ENCODE results near the gene TIMM17B.

Gene TIMM17B

DNA sequence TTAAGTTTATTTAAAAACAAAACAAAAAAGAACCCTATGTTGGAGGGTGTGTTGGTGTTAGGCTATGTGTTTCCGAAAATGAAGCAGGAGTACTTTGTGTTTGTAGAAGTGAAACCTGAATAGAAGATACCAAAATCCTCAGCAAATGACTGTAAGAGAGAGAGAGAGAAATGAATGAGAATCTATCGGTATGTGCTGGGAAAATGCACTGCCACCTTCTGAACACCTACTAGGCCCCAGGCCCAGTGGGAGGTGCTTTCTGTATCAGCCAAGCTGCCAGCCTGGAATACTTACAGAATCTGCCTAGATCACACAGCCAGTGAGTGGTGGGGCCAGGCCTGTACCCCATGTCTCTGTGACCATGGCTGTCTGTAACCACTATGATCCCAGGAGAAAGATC lies 36.2 kb upstream of the TIMM17B start:
- Histone ChIP-seq H4K8ac (ENCODE audit: low read length) (no peak overlapping the region), H3K79me1 (replicated peaks; ENCODE audit: low read length, poor library complexity, severe bottlenecking) (peaks cover 2% of the 10 kb centered on the region), H3K4me2 (ENCODE audit: low read length, poor library complexity, severe bottlenecking) (no peak overlapping the region), H2AFZ (ENCODE audit: low read depth, low read length) (no peak overlapping the region), H3K23ac (ENCODE audit: low read length in 2 of 2) (no peak overlapping the region), H2BK5ac (ENCODE audit: low read depth, low read length, poor library complexity, severe bottlenecking) (no peak overlapping the region), H3K4me3 (ENCODE audit: insufficient read depth in 1 of 2, low read depth in 1 of 2, low read length in 2 of 2) (no peak overlapping the region), H3K27me3 (ENCODE audit: control insufficient read depth in 1 of 2, insufficient read depth in 1 of 2, low read length in 2 of 2) (no peaks in the 10 kb centered on the region), H3K27ac (ENCODE audit: low read length, poor library complexity, severe bottlenecking) (no peak overlapping the region), H3K4ac (ENCODE audit: low read depth in 1 of 2, low read length in 2 of 2) (no peak overlapping the region), H2AK5ac (ENCODE audit: low read length, severe bottlenecking) (no peak overlapping the region), H3K4me1 (ENCODE audit: control insufficient read depth, insufficient read depth, low read depth, low read length) (peaks cover 12% of the 10 kb centered on the region), H2BK120ac (ENCODE audit: low read depth, low read length) (no peak overlapping the region), H3K9ac (ENCODE audit: low read length) (no peak overlapping the region), H2BK12ac (ENCODE audit: low read length in 2 of 2) (no peak overlapping the region), H4K91ac (ENCODE audit: low read length) (no peak overlapping the region), H3K36me3 (ENCODE audit: control insufficient read depth in 1 of 2, insufficient read depth in 2 of 2, low read depth in 1 of 2, low read length in 2 of 2) (peaks cover 24 to 46% of the 10 kb centered on the region in 2 experiments), H3K14ac (ENCODE audit: low read length in 2 of 2) (no peak overlapping the region), H3K18ac (ENCODE audit: low read depth in 1 of 2, low read length in 2 of 2) (no peak overlapping the region), H3K9me3 (ENCODE audit: control insufficient read depth, low read length) (peaks cover 4% of the 10 kb centered on the region), H2BK15ac (ENCODE audit: low read depth, poor library complexity, severe bottlenecking) (no peak overlapping the region)
- 83% methylated on average over 1 of the region's 2 CpGs for WGBS
- no peak for DNase-seq

DNA sequence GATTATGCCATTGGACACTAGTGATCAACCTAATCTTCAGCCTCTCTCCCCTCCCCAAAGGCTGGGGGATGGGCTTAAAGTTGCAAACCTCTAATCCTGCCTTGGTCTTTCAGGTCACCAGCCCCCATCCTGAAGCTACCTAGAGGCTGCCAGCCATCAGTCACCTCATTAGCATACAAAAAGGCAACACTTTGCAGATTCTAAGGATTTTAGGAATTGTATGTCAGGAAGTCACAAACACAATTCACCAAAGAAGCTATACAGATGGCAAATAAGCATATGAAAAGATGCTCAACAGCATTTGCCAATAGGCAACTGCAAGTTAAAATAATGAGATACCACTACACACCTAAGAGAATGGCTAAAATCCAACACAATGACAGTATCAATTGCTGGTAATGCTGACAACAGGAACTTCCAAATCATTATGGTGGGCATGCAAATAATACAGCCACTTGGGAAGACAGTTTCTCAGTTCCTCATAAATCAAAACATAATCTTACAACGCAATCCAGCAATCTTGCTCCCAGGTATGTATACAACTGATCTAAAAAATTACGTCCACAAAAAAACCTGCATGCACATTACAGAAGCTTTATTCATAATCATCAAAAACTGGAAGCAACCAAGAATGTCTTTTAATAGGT lies 30.3 kb upstream of the TIMM17B start:
- Histone ChIP-seq H2AK5ac (ENCODE audit: low read length, severe bottlenecking) (no peak overlapping the region), H2BK15ac (ENCODE audit: low read depth, poor library complexity, severe bottlenecking) (no peak overlapping the region), H3K23ac (ENCODE audit: low read length in 2 of 2) (no peak overlapping the region), H4K8ac (ENCODE audit: low read length) (no peak overlapping the region), H3K4me2 (ENCODE audit: low read length, poor library complexity, severe bottlenecking) (no peak overlapping the region), H3K18ac (ENCODE audit: low read depth in 1 of 2, low read length in 2 of 2) (no peak overlapping the region), H3K27me3 (ENCODE audit: control insufficient read depth in 1 of 2, insufficient read depth in 1 of 2, low read length in 2 of 2) (peaks cover 0 to 9% of the 10 kb centered on the region in 2 experiments), H3K9me3 (ENCODE audit: control insufficient read depth, low read length) (peaks cover 1% of the 10 kb centered on the region), H3K36me3 (ENCODE audit: control insufficient read depth in 1 of 2, insufficient read depth in 2 of 2, low read depth in 1 of 2, low read length in 2 of 2) (peaks cover 46 to 50% of the 10 kb centered on the region in 2 experiments), H2AFZ (ENCODE audit: low read depth, low read length) (no peak overlapping the region), H3K9ac (ENCODE audit: low read length) (no peak overlapping the region), H2BK5ac (ENCODE audit: low read depth, low read length, poor library complexity, severe bottlenecking) (no peak overlapping the region), H3K14ac (ENCODE audit: low read length in 2 of 2) (no peak overlapping the region), H2BK120ac (ENCODE audit: low read depth, low read length) (no peak overlapping the region), H3K4me1 (ENCODE audit: control insufficient read depth, insufficient read depth, low read depth, low read length) (no peaks in the 10 kb centered on the region), H3K79me1 (replicated peaks; ENCODE audit: low read length, poor library complexity, severe bottlenecking) (peaks cover 9% of the 10 kb centered on the region), H3K4me3 (ENCODE audit: insufficient read depth in 1 of 2, low read depth in 1 of 2, low read length in 2 of 2) (no peak overlapping the region), H3K4ac (ENCODE audit: low read depth in 1 of 2, low read length in 2 of 2) (no peak overlapping the region), H2BK12ac (ENCODE audit: low read length in 2 of 2) (no peak overlapping the region), H4K91ac (ENCODE audit: low read length) (no peak overlapping the region), H3K27ac (ENCODE audit: low read length, poor library complexity, severe bottlenecking) (no peak overlapping the region)
- WGBS = no CpG with 5 or more reads among the region's 2 CpGs
- DNase-seq = no peak

- WGBS = 100% methylated on average over 4 of the region's 5 CpGs
- no peak overlapping the region for H2AFZ ChIP-seq (ENCODE audit: low read depth, low read length)
- H3K23ac ChIP-seq (ENCODE audit: low read length in 2 of 2) = no peak overlapping the region
- no peaks in the 10 kb centered on the region for H3K4me1 ChIP-seq (ENCODE audit: control insufficient read depth, insufficient read depth, low read depth, low read length)
- H2AK5ac ChIP-seq (ENCODE audit: low read length, severe bottlenecking) = no peak overlapping the region
- H2BK12ac ChIP-seq (ENCODE audit: low read length in 2 of 2) = no peak overlapping the region
- no peak overlapping the region for H4K8ac ChIP-seq (ENCODE audit: low read length)
- peaks cover 46 to 54% of the 10 kb centered on the region in 2 experiments for H3K36me3 ChIP-seq (ENCODE audit: control insufficient read depth in 1 of 2, insufficient read depth in 2 of 2, low read depth in 1 of 2, low read length in 2 of 2)
- no peak overlapping the region for H3K4me2 ChIP-seq (ENCODE audit: low read length, poor library complexity, severe bottlenecking)
- no peaks in the 10 kb centered on the region for H3K9me3 ChIP-seq (ENCODE audit: control insufficient read depth, low read length)
- no peak for DNase-seq
- H2BK15ac ChIP-seq (ENCODE audit: low read depth, poor library complexity, severe bottlenecking) = no peak overlapping the region
- no peak overlapping the region for H3K4me3 ChIP-seq (ENCODE audit: insufficient read depth in 1 of 2, low read depth in 1 of 2, low read length in 2 of 2)
- H3K4ac ChIP-seq (ENCODE audit: low read depth in 1 of 2, low read length in 2 of 2) = no peak overlapping the region
- H3K27ac ChIP-seq (ENCODE audit: low read length, poor library complexity, severe bottlenecking) = no peak overlapping the region
- no peak overlapping the region for H3K9ac ChIP-seq (ENCODE audit: low read length)
- H3K18ac ChIP-seq (ENCODE audit: low read depth in 1 of 2, low read length in 2 of 2) = no peak overlapping the region
- peaks cover 0 to 9% of the 10 kb centered on the region in 2 experiments for H3K27me3 ChIP-seq (ENCODE audit: control insufficient read depth in 1 of 2, insufficient read depth in 1 of 2, low read length in 2 of 2)
- no peak overlapping the region for H3K14ac ChIP-seq (ENCODE audit: low read length in 2 of 2)
- no peak overlapping the region for H4K91ac ChIP-seq (ENCODE audit: low read length)
- peaks cover 9% of the 10 kb centered on the region for H3K79me1 ChIP-seq (replicated peaks; ENCODE audit: low read length, poor library complexity, severe bottlenecking)
- H2BK5ac ChIP-seq (ENCODE audit: low read depth, low read length, poor library complexity, severe bottlenecking) = no peak overlapping the region
- no peak overlapping the region for H2BK120ac ChIP-seq (ENCODE audit: low read depth, low read length)
Observed at GRCh38 chrX:48927123-48927522, 29.6 kb upstream of the TIMM17B start.

GRCh38 chrX:48924270-48924669 lies 26.7 kb upstream of the TIMM17B start:
- H2BK12ac ChIP-seq (ENCODE audit: low read length in 2 of 2) = no peak overlapping the region
- no peak overlapping the region for H3K9ac ChIP-seq (ENCODE audit: low read length)
- H3K23ac ChIP-seq (ENCODE audit: low read length in 2 of 2) = no peak overlapping the region
- H3K4me2 ChIP-seq (ENCODE audit: low read length, poor library complexity, severe bottlenecking) = no peak overlapping the region
- no peak overlapping the region for H3K27ac ChIP-seq (ENCODE audit: low read length, poor library complexity, severe bottlenecking)
- H4K91ac ChIP-seq (ENCODE audit: low read length) = no peak overlapping the region
- no peaks in the 10 kb centered on the region for H3K9me3 ChIP-seq (ENCODE audit: control insufficient read depth, low read length)
- H2AK5ac ChIP-seq (ENCODE audit: low read length, severe bottlenecking) = no peak overlapping the region
- H3K14ac ChIP-seq (ENCODE audit: low read length in 2 of 2) = no peak overlapping the region
- H3K27me3 ChIP-seq (ENCODE audit: control insufficient read depth in 1 of 2, insufficient read depth in 1 of 2, low read length in 2 of 2) = peaks cover 0 to 9% of the 10 kb centered on the region in 2 experiments
- no peak overlapping the region for H4K8ac ChIP-seq (ENCODE audit: low read length)
- peaks cover 5% of the 10 kb centered on the region for H3K4me1 ChIP-seq (ENCODE audit: control insufficient read depth, insufficient read depth, low read depth, low read length)
- WGBS = 97% methylated on average over 5 of the region's 5 CpGs
- H3K4me3 ChIP-seq (ENCODE audit: insufficient read depth in 1 of 2, low read depth in 1 of 2, low read length in 2 of 2) = no peak overlapping the region
- H2BK5ac ChIP-seq (ENCODE audit: low read depth, low read length, poor library complexity, severe bottlenecking) = no peak overlapping the region
- H3K18ac ChIP-seq (ENCODE audit: low read depth in 1 of 2, low read length in 2 of 2) = no peak overlapping the region
- H3K4ac ChIP-seq (ENCODE audit: low read depth in 1 of 2, low read length in 2 of 2) = no peak overlapping the region
- H2AFZ ChIP-seq (ENCODE audit: low read depth, low read length) = no peak overlapping the region
- H2BK15ac ChIP-seq (ENCODE audit: low read depth, poor library complexity, severe bottlenecking) = no peak overlapping the region
- H3K79me1 ChIP-seq (replicated peaks; ENCODE audit: low read length, poor library complexity, severe bottlenecking) = peaks cover 11% of the 10 kb centered on the region
- H3K36me3 ChIP-seq (ENCODE audit: control insufficient read depth in 1 of 2, insufficient read depth in 2 of 2, low read depth in 1 of 2, low read length in 2 of 2) = peaks cover 49 to 50% of the 10 kb centered on the region in 2 experiments
- no peak overlapping the region for H2BK120ac ChIP-seq (ENCODE audit: low read depth, low read length)
- DNase-seq = no peak
